ENCODE results near the gene ZFP57. TPM values are rescaled to one million over a fixed set of nuclear protein-coding genes. Genes with fewer than 3 reads are reported as not detected.
A peak's percentile ranks its signal among the peaks of the same experiment; 100 is the strongest.

Gene ZFP57
- total RNA-seq, 4 donors from 2014 or later: 4.7 to 6.2 TPM; not detected in 2

DNA sequence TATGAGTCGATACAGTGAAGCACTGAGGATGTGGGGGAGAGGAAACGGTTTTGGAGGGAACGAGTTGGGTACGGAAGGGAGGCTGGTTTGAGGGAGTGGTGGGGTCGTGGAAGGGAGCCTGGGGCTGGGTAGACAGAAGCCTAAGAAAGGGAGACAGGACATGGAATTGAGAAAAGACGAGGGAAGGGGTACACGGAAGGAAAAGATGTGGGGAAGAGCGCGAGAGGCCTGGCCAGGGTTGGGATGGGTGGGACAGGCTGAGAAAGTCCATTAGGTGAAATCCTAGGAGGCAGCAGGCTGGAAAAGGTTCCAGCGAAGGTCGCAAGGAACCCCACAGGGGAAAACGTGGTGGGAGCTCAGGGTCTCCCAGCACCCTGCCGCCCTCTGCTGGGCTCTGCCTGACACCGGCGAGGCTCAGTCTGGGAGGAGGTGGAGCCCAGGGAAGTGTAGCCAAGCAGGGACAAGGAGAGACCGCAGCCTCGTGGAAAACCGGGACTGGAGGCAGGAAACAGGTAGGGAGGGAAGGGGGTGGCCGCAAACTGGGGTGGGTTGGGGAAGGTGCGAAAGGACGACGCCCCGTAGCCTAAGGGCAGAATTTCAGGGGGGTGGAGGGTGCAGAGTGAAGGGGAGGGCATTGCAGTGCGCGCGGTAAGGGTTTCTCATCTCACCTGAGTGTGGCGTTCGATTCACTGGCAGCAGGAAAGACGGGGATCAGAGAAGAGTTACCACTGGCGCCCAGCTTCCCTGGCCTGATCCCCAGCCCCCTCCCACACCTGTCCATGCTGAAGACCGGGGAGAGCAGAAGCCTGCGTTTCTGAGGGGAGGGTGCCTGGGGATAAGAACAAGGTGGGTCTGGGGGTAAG, 52.3 kb downstream of the ZFP57 start:
- WGBS, 2 donors (ENCODE audit: low coverage in 1 of 2): 4% methylated on average over 21 to 29 of the region's 32 CpGs
- Histone ChIP-seq H3K9me3 (no peaks in the 10 kb centered on the region), H3K4me3 (peak overlapping the region; percentile 54 to 63), H3K27me3 (no peaks in the 10 kb centered on the region), H3K36me3 (peaks cover 0 to 6% of the 10 kb centered on the region in 2 donors), H3K4me1 (peaks cover 0 to 60% (median 20%) of the 10 kb centered on the region in 3 donors), H3K27ac (peak overlapping the region; percentile 62 to 89 (median 86))
- ATAC-seq: peak; percentile 52
- TF ChIP-seq, protein P1, sequence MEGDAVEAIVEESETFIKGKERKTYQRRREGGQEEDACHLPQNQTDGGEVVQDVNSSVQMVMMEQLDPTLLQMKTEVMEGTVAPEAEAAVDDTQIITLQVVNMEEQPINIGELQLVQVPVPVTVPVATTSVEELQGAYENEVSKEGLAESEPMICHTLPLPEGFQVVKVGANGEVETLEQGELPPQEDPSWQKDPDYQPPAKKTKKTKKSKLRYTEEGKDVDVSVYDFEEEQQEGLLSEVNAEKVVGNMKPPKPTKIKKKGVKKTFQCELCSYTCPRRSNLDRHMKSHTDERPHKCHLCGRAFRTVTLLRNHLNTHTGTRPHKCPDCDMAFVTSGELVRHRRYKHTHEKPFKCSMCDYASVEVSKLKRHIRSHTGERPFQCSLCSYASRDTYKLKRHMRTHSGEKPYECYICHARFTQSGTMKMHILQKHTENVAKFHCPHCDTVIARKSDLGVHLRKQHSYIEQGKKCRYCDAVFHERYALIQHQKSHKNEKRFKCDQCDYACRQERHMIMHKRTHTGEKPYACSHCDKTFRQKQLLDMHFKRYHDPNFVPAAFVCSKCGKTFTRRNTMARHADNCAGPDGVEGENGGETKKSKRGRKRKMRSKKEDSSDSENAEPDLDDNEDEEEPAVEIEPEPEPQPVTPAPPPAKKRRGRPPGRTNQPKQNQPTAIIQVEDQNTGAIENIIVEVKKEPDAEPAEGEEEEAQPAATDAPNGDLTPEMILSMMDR (IDR thresholded peaks at IDR 0.05): peak in 3 of 4 experiments; percentile 53 to 84 (median 58)
- TF ChIP-seq POLR2A (IDR thresholded peaks at IDR 0.05) (no peak), EP300 (IDR thresholded peaks at IDR 0.05) (no peak), POLR2AphosphoS5 (IDR thresholded peaks at IDR 0.05) (peak; percentile 20)

DNA sequence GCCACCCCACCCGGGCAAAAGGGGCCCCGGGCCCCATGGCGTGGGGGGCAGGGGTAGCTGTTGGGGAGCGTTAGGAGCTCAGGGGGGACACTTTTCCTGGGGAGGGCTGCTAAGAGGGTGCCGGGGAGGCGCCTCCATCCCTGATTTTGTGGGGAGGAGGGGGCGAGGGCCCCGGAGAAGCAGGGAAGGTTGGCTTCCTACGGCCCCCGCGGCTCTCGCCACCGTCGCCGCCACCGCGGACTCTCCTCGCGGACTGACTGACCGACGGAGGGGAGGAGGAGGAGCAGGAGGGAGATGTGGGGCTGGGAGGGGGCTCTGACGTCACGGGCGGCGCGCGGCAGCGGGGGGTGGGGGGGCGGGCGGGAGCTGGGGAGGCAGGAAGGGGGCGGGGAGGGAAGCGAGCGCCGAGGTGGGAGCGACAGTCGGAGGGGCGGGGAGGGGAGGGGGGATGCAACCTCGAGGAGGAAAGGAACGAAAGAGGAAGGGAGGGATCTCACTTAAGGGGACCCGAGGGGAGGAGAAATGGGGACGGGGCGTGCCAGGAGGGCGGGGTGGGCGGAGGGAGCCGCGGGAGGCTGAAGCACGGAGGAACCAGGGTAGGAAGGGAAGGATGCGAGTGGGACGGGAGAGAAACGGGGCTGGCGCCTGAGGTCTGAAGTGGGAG, 53.1 kb downstream of the ZFP57 start:
- Histone ChIP-seq H3K36me3 (peaks cover 0 to 13% of the 10 kb centered on the region in 2 donors), H3K27ac (peak overlapping the region; percentile 62 to 89 (median 86)), H3K4me3 (peak overlapping the region; percentile 54 to 63), H3K27me3 (no peaks in the 10 kb centered on the region), H3K4me1 (peaks cover 0 to 55% (median 20%) of the 10 kb centered on the region in 3 donors), H3K9me3 (no peaks in the 10 kb centered on the region)
- peak; percentile 65 for ATAC-seq
- WGBS, 2 donors (ENCODE audit: low coverage in 1 of 2): 0 to 2% methylated on average over 6 to 16 of the region's 51 CpGs
- TF ChIP-seq EP300 (IDR thresholded peaks at IDR 0.05) (no peak), POLR2A (IDR thresholded peaks at IDR 0.05) (peak; percentile 66 to 71), POLR2AphosphoS5 (IDR thresholded peaks at IDR 0.05) (peak; percentile 85)
- TF ChIP-seq, protein P1 (IDR thresholded peaks at IDR 0.05): no peak

DNA sequence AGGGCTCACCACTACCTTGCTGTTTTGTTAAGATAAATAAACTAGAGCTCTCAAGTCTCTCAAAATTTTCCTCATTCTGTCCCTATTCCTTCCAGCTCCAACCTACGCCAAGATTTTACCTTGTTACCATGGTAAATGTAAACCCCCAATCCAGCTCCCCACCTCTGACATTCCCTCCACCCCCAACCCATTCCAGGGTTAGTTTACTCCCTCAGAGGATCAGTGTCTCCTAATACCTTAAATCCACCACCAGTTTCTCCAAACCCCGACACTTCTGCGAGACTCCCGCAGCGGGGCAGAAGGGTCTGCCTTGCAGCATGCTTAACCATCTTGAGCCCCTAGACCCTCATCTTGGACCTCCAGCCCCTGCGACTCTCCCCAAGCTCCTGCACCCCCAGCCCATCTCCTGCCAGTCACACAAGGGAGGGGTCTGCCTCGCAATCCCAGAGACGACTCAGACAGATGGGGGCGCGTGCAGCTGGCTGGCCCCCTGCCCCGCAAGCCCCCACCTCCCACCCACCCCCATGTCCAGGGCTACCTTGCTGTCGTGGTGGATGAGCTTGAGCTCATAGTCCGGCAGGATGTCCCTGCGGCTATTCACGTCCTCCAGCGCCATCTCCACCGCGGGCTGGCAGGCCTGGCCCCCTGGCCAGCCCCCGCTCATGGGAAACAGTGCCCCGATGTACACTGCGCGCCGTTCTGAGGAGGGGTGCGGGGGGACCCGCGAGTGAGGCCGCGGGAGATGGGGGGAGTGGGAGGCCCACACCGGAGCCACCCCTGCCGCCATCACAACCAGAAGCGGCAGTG, 53.8 kb downstream of the ZFP57 start:
- Histone ChIP-seq H3K27ac (peak overlapping the region; percentile 16 to 89 (median 86)), H3K9me3 (no peaks in the 10 kb centered on the region), H3K4me1 (peaks cover 0 to 53% (median 20%) of the 10 kb centered on the region in 3 donors), H3K27me3 (no peaks in the 10 kb centered on the region), H3K36me3 (peaks cover 0 to 21% of the 10 kb centered on the region in 2 donors), H3K4me3 (peak overlapping the region; percentile 54 to 63)
- 9 to 18% methylated on average over 5 to 6 of the region's 31 CpGs for WGBS, 2 donors (ENCODE audit: low coverage in 1 of 2)
- TF ChIP-seq, protein P1 (IDR thresholded peaks at IDR 0.05): no peak
- no peak for TF ChIP-seq POLR2AphosphoS5 (IDR thresholded peaks at IDR 0.05)
- ATAC-seq: peak; percentile 1

DNA sequence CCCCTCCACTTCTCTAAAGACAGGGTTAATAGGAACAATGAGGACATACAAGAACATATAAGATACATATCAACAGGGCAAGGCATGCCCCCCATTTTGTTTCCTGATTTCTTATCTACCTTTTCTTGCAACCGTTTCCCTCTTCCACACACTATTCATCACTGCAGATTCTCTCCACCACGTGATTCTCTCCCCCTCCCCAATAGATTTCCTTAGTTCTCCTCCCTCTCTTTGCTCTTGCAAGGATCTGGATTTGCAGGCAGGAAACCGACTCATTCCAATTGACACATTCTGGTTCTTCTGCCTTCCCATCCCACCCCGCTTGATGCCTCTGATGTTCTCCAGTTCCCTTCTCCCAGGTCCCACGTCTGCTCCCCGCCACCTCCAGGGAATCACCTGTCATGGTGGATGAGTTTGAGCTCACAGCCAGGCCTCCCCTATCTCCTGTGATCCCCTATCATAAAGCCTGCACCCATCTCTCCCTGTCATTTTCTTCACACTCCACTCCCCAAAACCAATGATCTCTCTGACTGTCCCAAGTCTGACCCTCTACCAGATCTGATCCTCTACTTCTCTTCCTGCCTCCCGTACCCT, 55.5 kb downstream of the ZFP57 start:
- ATAC-seq: no peak
- TF ChIP-seq POLR2AphosphoS5 (IDR thresholded peaks at IDR 0.05) (no peak), EP300 (IDR thresholded peaks at IDR 0.05) (no peak), POLR2A (IDR thresholded peaks at IDR 0.05) (no peak)
- TF ChIP-seq, protein P1 (IDR thresholded peaks at IDR 0.05): no peak
- H3K4me3 ChIP-seq: no peak overlapping the region
- H3K4me1 ChIP-seq: peaks cover 0 to 35% (median 13%) of the 10 kb centered on the region in 3 donors
- H3K36me3 ChIP-seq: peaks cover 0 to 38% of the 10 kb centered on the region in 2 donors
- WGBS, 2 donors (ENCODE audit: low coverage in 1 of 2): 63 to 64% methylated on average over 5 to 7 of the region's 7 CpGs
- no peaks in the 10 kb centered on the region for H3K9me3 ChIP-seq
- H3K27me3 ChIP-seq: no peaks in the 10 kb centered on the region
- H3K27ac ChIP-seq: peak overlapping the region in 1 of 4 donors; percentile 5

All from gastroesophageal sphincter (tissue), 4 donors.